Parathyroid adenoma (tissue), 2 donors: ENCODE results near the gene IGSF6.

Experiments
- H2AFZ ChIP-seq: fragments of 300-600 bp; sonication (generic); one replicate; pipeline ENCODE4 v1.7.0; 2017; ENCODE audit warnings: antibody characterized with exemption, mild to moderate bottlenecking
- H3K27ac ChIP-seq: fragments of 300-600 bp; sonication (generic); one replicate; pipeline ENCODE4 v1.7.0; 2017
- H3K27me3 ChIP-seq: fragments of 300-600 bp; sonication (generic); one replicate; pipeline ENCODE4 v1.7.0; 2017; ENCODE audit warnings: low read length; ENCODE audit not compliant: control insufficient read depth, insufficient read depth
- H3K36me3 ChIP-seq: fragments of 300-600 bp; sonication (generic); one replicate; pipeline ENCODE4 v1.7.0; 2017; ENCODE audit warnings: low read length; ENCODE audit not compliant: control insufficient read depth, insufficient read depth
- H3K4me1 ChIP-seq: fragments of 300-600 bp; sonication (generic); one replicate; pipeline ENCODE4 v1.7.0; 2017; ENCODE audit warnings: control low read depth
- H3K4me2 ChIP-seq: fragments of 300-600 bp; sonication (generic); one replicate; pipeline ENCODE4 v1.7.0; 2017; ENCODE audit warnings: low read length
- H3K4me3 ChIP-seq: fragments of 300-600 bp; sonication (generic); one replicate; pipeline ENCODE4 v1.7.0; 2017; ENCODE audit warnings: low read depth, low read length
- H3K79me2 ChIP-seq: fragments of 300-600 bp; sonication (generic); one replicate; pipeline ENCODE4 v1.7.0; 2017; ENCODE audit warnings: control low read depth
- H3K9ac ChIP-seq: fragments of 300-600 bp; sonication (generic); one replicate; pipeline ENCODE4 v1.7.0; 2017; ENCODE audit warnings: mild to moderate bottlenecking
- H3K9me3 ChIP-seq: fragments of 300-600 bp; sonication (generic); one replicate; pipeline ENCODE4 v1.7.0; 2017; ENCODE audit warnings: low read length; ENCODE audit not compliant: control insufficient read depth
- CTCF ChIP-seq: fragments of 300-600 bp; sonication (generic); IDR thresholded peaks from one replicate; pipeline ENCODE4 v1.7.0; 2017; ENCODE audit warnings: antibody characterized with exemption, mild to moderate bottlenecking
- donor health status: primary hyperparathyroidism.

The IGSF6 gene

GRCh38 chr16:21597561-21598030 lies 54.8 kb downstream of the IGSF6 start:
- no peak for TF ChIP-seq CTCF
- H3K9me3 ChIP-seq = no peaks in the 10 kb centered on the region
- H3K4me2 ChIP-seq = no peak overlapping the region
- H3K79me2 ChIP-seq = peaks cover 12% of the 10 kb centered on the region
- no peaks in the 10 kb centered on the region for H3K27me3 ChIP-seq
- no peak overlapping the region for H3K27ac ChIP-seq
- H3K4me1 ChIP-seq = peaks cover 16% of the 10 kb centered on the region
- no peak overlapping the region for H3K9ac ChIP-seq
- H3K36me3 ChIP-seq = no peaks in the 10 kb centered on the region
- peak overlapping the region; percentile 24 for H2AFZ ChIP-seq
- no peak overlapping the region for H3K4me3 ChIP-seq

GRCh38 chr16:21593530-21594289 lies 58.7 kb downstream of the IGSF6 start:
- Histone ChIP-seq H3K9ac (no peak overlapping the region), H3K4me3 (no peak overlapping the region), H3K79me2 (no peaks in the 10 kb centered on the region), H3K9me3 (no peaks in the 10 kb centered on the region), H3K4me1 (peaks cover 12% of the 10 kb centered on the region), H3K27ac (peak overlapping the region; percentile 68), H3K4me2 (peak overlapping the region; percentile 44), H3K27me3 (no peaks in the 10 kb centered on the region), H2AFZ (peak overlapping the region; percentile 50), H3K36me3 (no peaks in the 10 kb centered on the region)
- no peak for TF ChIP-seq CTCF

GRCh38 chr16:21592191-21592590 lies 60.2 kb downstream of the IGSF6 start:
- Histone ChIP-seq H3K4me2 (no peak overlapping the region), H3K9me3 (no peaks in the 10 kb centered on the region), H3K4me3 (no peak overlapping the region), H3K4me1 (peaks cover 7% of the 10 kb centered on the region), H3K79me2 (no peaks in the 10 kb centered on the region), H3K36me3 (no peaks in the 10 kb centered on the region), H3K9ac (no peak overlapping the region), H3K27ac (no peak overlapping the region), H3K27me3 (no peaks in the 10 kb centered on the region), H2AFZ (no peak overlapping the region)
- TF ChIP-seq CTCF = no peak

GRCh38 chr16:21590796-21591195 lies 61.6 kb downstream of the IGSF6 start:
- Histone ChIP-seq H3K4me2 (no peak overlapping the region), H2AFZ (no peak overlapping the region), H3K4me3 (no peak overlapping the region), H3K36me3 (no peaks in the 10 kb centered on the region), H3K4me1 (peaks cover 7% of the 10 kb centered on the region), H3K79me2 (no peaks in the 10 kb centered on the region), H3K9me3 (no peaks in the 10 kb centered on the region), H3K27ac (no peak overlapping the region), H3K27me3 (no peaks in the 10 kb centered on the region), H3K9ac (no peak overlapping the region)
- TF ChIP-seq CTCF = no peak

DNA sequence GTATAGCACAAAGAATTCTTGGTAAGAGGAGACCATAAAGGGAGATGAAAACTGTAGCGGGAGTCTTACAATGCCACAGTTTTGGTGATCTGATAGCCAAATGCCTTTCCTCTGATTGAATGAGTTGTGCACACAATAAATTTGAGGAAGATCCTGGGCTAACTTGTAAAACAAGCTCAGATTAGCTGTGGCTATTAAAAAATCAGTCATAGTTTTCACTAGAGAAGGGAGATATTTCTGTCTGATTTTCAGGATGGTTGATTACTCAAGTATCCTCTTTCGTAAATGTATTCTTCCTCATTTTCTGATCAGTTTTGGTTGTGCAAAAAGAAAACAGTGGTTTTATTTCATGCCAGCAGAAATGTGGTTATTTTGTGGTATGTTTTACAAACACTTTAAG lies 62.1 kb downstream of the IGSF6 start:
- Histone ChIP-seq H3K4me2 (no peak overlapping the region), H3K79me2 (no peaks in the 10 kb centered on the region), H3K27me3 (no peaks in the 10 kb centered on the region), H2AFZ (no peak overlapping the region), H3K9ac (no peak overlapping the region), H3K4me3 (no peak overlapping the region), H3K27ac (no peak overlapping the region), H3K36me3 (no peaks in the 10 kb centered on the region), H3K9me3 (no peaks in the 10 kb centered on the region), H3K4me1 (peaks cover 7% of the 10 kb centered on the region)
- no peak for TF ChIP-seq CTCF
